Transverse colon (tissue), 4 donors: Measurements from ENCODE around the gene GDI1. TPM values are rescaled to one million over a fixed set of nuclear protein-coding genes. Genes with fewer than 3 reads are reported as not detected.

Source experiments
- DNase-seq: peaks from one replicate; pipeline ENCODE4 v3.0.0-alpha.2; 2019
- H3K27ac ChIP-seq, 4 donors: fragments of 200-600 bp; sonication (generic); 2 replicates each; pipeline ENCODE4 v1.5.1; 2016 to 2018; ENCODE audit warnings: inconsistent platforms in 4 of 4
- H3K27me3 ChIP-seq: fragments of 200-600 bp; sonication (generic); 2 replicates; pipeline ENCODE4 v1.5.1; 2017; ENCODE audit warnings: inconsistent platforms
- H3K36me3 ChIP-seq, 4 donors: fragments of 200-600 bp; sonication (generic); 2 replicates each; pipeline ENCODE4 v1.5.1; 2017 to 2019; ENCODE audit warnings: inconsistent platforms in 4 of 4
- H3K4me1 ChIP-seq, 4 donors: fragments of 200-600 bp; sonication (generic); 2 replicates each; pipeline ENCODE4 v1.5.1; 2017 to 2020; ENCODE audit warnings: inconsistent platforms in 4 of 4
- H3K4me3 ChIP-seq, 4 donors: fragments of 200-600 bp; sonication (generic); 1 replicate in 1 of 4; 2 replicates in 3 of 4; pipeline versions ENCODE4 v1.5.1 to v1.6.1; 2017 to 2019; ENCODE audit warnings: inconsistent platforms in 4 of 4
- H3K9me3 ChIP-seq, 2 donors: fragments of 200-600 bp; sonication (generic); 2 replicates each; pipeline ENCODE4 v1.5.1; 2017 to 2019; ENCODE audit warnings: inconsistent platforms in 2 of 2
- CTCF ChIP-seq, 5 experiments: fragments of 200-600 bp in 3 of 5; fragments of 450-650 bp in 2 of 5; sonication (generic) in 3 of 5; IDR thresholded peaks; 1 replicate in 2 of 5; 2 replicates in 3 of 5; pipeline ENCODE4 v1.5.1; 2016 to 2017; ENCODE audit warnings: antibody characterized with exemption in 5 of 5, inconsistent platforms in 3 of 5, mild to moderate bottlenecking in 2 of 5, moderate library complexity in 1 of 5
- EP300 ChIP-seq: sonication (generic); formaldehyde crosslinking; IDR thresholded peaks from one replicate; pipeline ENCODE4 v1.6.1; 2017; ENCODE audit warnings: antibody characterized with exemption, low read depth
- POLR2A ChIP-seq: fragments of 450-650 bp; IDR thresholded peaks from one replicate; pipeline ENCODE4 v1.6.1; 2016; ENCODE audit warnings: antibody characterized with exemption, mild to moderate bottlenecking, moderate library complexity
- POLR2AphosphoS5 ChIP-seq, 3 donors: sonication (generic); formaldehyde crosslinking; IDR thresholded peaks; one replicate each; pipeline ENCODE4 v1.6.1; 2016; ENCODE audit warnings: antibody characterized with exemption in 3 of 3
- WGBS, 2 donors: methylation state at CpG; one replicate each; pipeline ENCODE4 v1.1.5; 2018; ENCODE audit warnings: low coverage in 1 of 2; 5-methylcytosine and 5-hydroxymethylcytosine counted together
- in situ Hi-C, 4 donors: fragments of 200-750 bp; cut with MboI; loops; one replicate each; pipeline versions ENCODE4 v1.15.0 to v1.15.1; 2017; ENCODE audit warnings: low sequenced_read_pairs in 3 of 4, low pct_ligation_motif_present in 1 of 4, low pct_unique_long_range_greater_than_20kb in 1 of 4
- intact Hi-C: fragments of 100-400 bp; cut with DNase I; formaldehyde crosslinking; loops from one replicate; pipeline ENCODE4 v1.15.1; 2023; ENCODE audit warnings: low total_unique reads
- small RNA-seq, 4 donors: library from RNA; depleted of rRNA; stranded (forward); fragments of <200 nt; gene quantifications; one replicate each; pipeline ENCODE3, GENCODE V24; 2016
- total RNA-seq, 4 donors: library from RNA; depleted of rRNA; stranded (reverse); fragments of >200 nt; gene quantifications; one replicate each; pipeline ENCODE4 v1.1.0, GENCODE V29; 2016

GDI1 gene
- total RNA-seq, 4 donors from 2014 or later, result 86.6 to 173 (median 119) TPM

DNA sequence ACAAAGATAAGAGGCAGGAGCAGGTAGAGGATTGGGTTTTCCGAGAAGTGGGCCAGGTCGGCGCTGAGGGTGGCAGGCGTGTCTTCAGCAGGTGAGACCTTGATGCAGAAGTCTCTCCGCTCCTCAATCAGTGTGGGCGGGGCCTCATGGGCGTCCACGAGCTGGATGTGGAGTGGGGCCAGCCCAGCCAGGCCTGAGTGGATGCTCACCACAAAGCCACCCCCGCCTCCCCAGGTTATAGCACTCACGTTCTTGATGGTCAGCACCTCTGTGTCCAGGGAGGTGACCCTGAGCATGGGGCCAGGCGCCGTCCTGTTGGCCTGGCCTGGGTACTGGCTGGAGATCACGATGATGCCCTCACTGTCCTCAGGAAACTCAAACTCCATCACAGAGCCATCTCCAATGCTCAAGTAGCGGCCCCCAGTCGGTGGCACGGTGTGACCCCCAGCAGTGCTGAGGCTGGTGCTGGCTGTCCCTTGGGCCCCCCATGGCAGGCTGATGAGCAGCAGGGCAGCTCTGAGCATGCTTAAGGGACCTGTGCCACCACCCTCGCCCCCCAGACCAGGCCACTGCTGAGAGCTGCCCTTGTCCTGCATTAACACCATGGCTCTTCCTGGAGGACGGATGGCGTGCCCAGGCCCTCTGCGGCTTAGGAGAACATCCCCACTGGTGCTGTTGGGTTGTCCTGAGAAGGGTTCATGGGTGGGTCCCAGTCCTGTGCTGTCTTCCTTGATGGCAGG, 51.6 kb downstream of the GDI1 start:
- Histone ChIP-seq H3K9me3 (no peaks in the 10 kb centered on the region), H3K27me3 (no peaks in the 10 kb centered on the region), H3K4me1 (peaks cover 8 to 27% (median 13%) of the 10 kb centered on the region in 4 donors), H3K27ac (no peak overlapping the region), H3K4me3 (no peak overlapping the region), H3K36me3 (no peaks in the 10 kb centered on the region)
- DNase-seq, result no peak
- WGBS, 2 donors, result 86% methylated on average over 19 of the region's 20 CpGs; no CpG with 5 or more reads in 1 of the 2 donors
- TF ChIP-seq CTCF (IDR thresholded peaks at IDR 0.05) (no peak), POLR2AphosphoS5 (IDR thresholded peaks at IDR 0.05) (no peak), EP300 (no peak), POLR2A (no peak)
- intact Hi-C loops (no loop called here), in situ Hi-C loops (no loop called here)

GRCh38 chrX:154489182-154489581, 52.2 kb downstream of the GDI1 start:
- no peaks in the 10 kb centered on the region for H3K36me3 ChIP-seq
- no peaks in the 10 kb centered on the region for H3K9me3 ChIP-seq
- intact Hi-C loops, result no loop called here
- H3K27me3 ChIP-seq, result no peaks in the 10 kb centered on the region
- H3K27ac ChIP-seq, result peak overlapping the region; percentile 93 to 99 (median 96)
- peak overlapping the region in 1 of 4 donors; percentile 70 for H3K4me3 ChIP-seq
- no peak for DNase-seq
- H3K4me1 ChIP-seq, result peaks cover 8 to 27% (median 13%) of the 10 kb centered on the region in 4 donors
- TF ChIP-seq POLR2A (no peak), CTCF (IDR thresholded peaks at IDR 0.05) (no peak), POLR2AphosphoS5 (IDR thresholded peaks at IDR 0.05) (no peak), EP300 (no peak)
- 93% methylated on average over 4 of the region's 4 CpGs; no CpG with 5 or more reads in 1 of the 2 donors for WGBS, 2 donors
- in situ Hi-C loops, result no loop called here

DNA sequence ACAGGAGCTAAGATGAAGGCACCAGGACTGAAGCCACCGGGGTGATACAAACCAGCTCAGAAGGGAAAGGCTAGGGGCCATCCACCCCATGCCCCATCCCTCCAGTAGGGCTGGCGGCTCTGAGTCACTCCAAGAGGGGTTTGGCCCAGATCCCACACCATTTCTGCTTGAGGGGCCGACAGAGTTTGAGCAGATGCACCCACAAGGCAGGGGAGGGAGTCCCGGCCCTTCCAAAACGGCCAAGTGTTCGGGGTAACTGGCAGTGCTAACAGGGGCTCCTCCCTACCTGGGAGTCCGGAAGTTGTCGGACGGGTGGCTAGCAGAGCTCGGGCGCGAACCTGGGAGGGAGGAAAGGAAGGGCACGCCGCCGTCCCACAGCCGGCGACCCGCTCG, 53.1 kb downstream of the GDI1 start:
- intact Hi-C loops (no loop called here), in situ Hi-C loops (no loop called here)
- DNase-seq, result peak; percentile 30
- TF ChIP-seq POLR2A (no peak), CTCF (IDR thresholded peaks at IDR 0.05) (no peak), POLR2AphosphoS5 (IDR thresholded peaks at IDR 0.05) (no peak), EP300 (no peak)
- Histone ChIP-seq H3K27me3 (no peaks in the 10 kb centered on the region), H3K9me3 (no peaks in the 10 kb centered on the region), H3K27ac (peak overlapping the region; percentile 93 to 99 (median 96)), H3K4me3 (peak overlapping the region; percentile 50 to 79 (median 61)), H3K36me3 (no peaks in the 10 kb centered on the region), H3K4me1 (peaks cover 4 to 22% (median 13%) of the 10 kb centered on the region in 4 donors)
- WGBS, 2 donors, result 34% methylated on average over 13 of the region's 19 CpGs; no CpG with 5 or more reads in 1 of the 2 donors

GRCh38 chrX:154490414-154491083, 53.6 kb downstream of the GDI1 start, which contains the start of gene SLC10A3:
Gene SLC10A3 (minus strand): TSS chrX:154490629. CDS start chrX:154488940, 1,689 bp downstream.
- no peaks in the 10 kb centered on the region for H3K27me3 ChIP-seq
- peak; percentile 94 for DNase-seq
- intact Hi-C loops (no loop called here), in situ Hi-C loops (no loop called here)
- no peaks in the 10 kb centered on the region for H3K36me3 ChIP-seq
- no peaks in the 10 kb centered on the region for H3K9me3 ChIP-seq
- peak; percentile 90 for TF ChIP-seq POLR2A
- TF ChIP-seq POLR2AphosphoS5 (IDR thresholded peaks at IDR 0.05), result peak; percentile 88 to 93 (median 91)
- TF ChIP-seq EP300, result no peak
- peak within 1 kb of the TSS; percentile 93 to 99 (median 96) for H3K27ac ChIP-seq
- 0 to 33% methylated on average over 1 to 49 of the region's 71 CpGs for WGBS, 2 donors
- peak within 1 kb of the TSS; percentile 50 to 79 (median 61) for H3K4me3 ChIP-seq
- H3K4me1 ChIP-seq, result peaks cover 0 to 16% (median 10%) of the 10 kb centered on the region in 4 donors

Small RNA genes within 50 kb of the gene (small RNA-seq; reads per million reads assigned to genes)
- gene MIR6858 (0 to 0.56 (median 0.39) reads per million in 4 donors), gene SNORA70 (0 reads per million in 4 donors)

Other genes starting within 250 kb of the GDI1 start
- not detected for gene OPN1MW2, start 217.4 kb upstream of the GDI1 start, total RNA-seq
- not detected for gene OPN1MW3, start 179.6 kb upstream of the GDI1 start, total RNA-seq
- gene TEX28, start 142.0 kb upstream of the GDI1 start, total RNA-seq, result not detected
- gene TKTL1, start 141.4 kb upstream of the GDI1 start, total RNA-seq, result not detected
- 1,000 to 10,000 TPM in 2 of 4 donors, 100 to 1,000 TPM in 2; 632 to 3,163 (median 1,262) TPM for gene FLNA, start 62.5 kb upstream of the GDI1 start, total RNA-seq
- 10 to 100 TPM; 27.3 to 89.8 (median 55.5) TPM for gene EMD, start 57.9 kb upstream of the GDI1 start, total RNA-seq
- gene RPL10, start 38.8 kb upstream of the GDI1 start, total RNA-seq, result 1,000 to 10,000 TPM; 1,352 to 4,861 (median 3,415) TPM
- 100 to 1,000 TPM in 1 of 4 donors, 10 to 100 TPM in 3; 15.9 to 156 (median 36.9) TPM for gene DNASE1L1, start 27.9 kb upstream of the GDI1 start, total RNA-seq
- gene TAFAZZIN, start 25.6 kb upstream of the GDI1 start, total RNA-seq, result 100 to 1,000 TPM in 2 of 4 donors, 10 to 100 TPM in 2; 46.7 to 495 (median 101) TPM
- gene ATP6AP1, start 8.5 kb upstream of the GDI1 start, total RNA-seq, result 100 to 1,000 TPM in 1 of 4 donors, 10 to 100 TPM in 3; 26.5 to 118 (median 61.7) TPM
- 100 to 1,000 TPM in 1 of 4 donors, 10 to 100 TPM in 3; 39.9 to 130 (median 52.0) TPM for gene FAM50A, start 7.0 kb downstream of the GDI1 start, total RNA-seq
- 100 to 1,000 TPM in 1 of 4 donors, 10 to 100 TPM in 3; 17.3 to 128 (median 52.8) TPM for gene PLXNA3, start 21.1 kb downstream of the GDI1 start, total RNA-seq
- 10 to 100 TPM in 2 of 4 donors, 1 to 10 TPM in 1, not detected in 1; 3.0 to 28.4 (median 23.3) TPM for gene LAGE3, start 42.1 kb downstream of the GDI1 start, total RNA-seq
- gene UBL4A, start 49.5 kb downstream of the GDI1 start, total RNA-seq, result 10 to 100 TPM; 19.9 to 50.7 (median 42.7) TPM
- 100 to 1,000 TPM in 1 of 4 donors, 10 to 100 TPM in 3; 26.7 to 117 (median 34.4) TPM for gene SLC10A3, start 53.5 kb downstream of the GDI1 start, total RNA-seq
- gene FAM3A, start 79.1 kb downstream of the GDI1 start, total RNA-seq, result 100 to 1,000 TPM in 1 of 4 donors, 10 to 100 TPM in 3; 62.7 to 112 (median 72.5) TPM
- gene G6PD, start 109.7 kb downstream of the GDI1 start, total RNA-seq, result 10 to 100 TPM in 3 of 4 donors, 1 to 10 TPM in 1; 7.4 to 24.4 (median 19.3) TPM
- 10 to 100 TPM; 12.2 to 61.1 (median 25.1) TPM for gene IKBKG, start 110.5 kb downstream of the GDI1 start, total RNA-seq
- not detected for gene CTAG1A, start 148.0 kb downstream of the GDI1 start, total RNA-seq
- gene CTAG1B, start 182.1 kb downstream of the GDI1 start, total RNA-seq, result not detected
- gene CTAG2, start 216.4 kb downstream of the GDI1 start, total RNA-seq, result not detected